SU-DHL-6 (cell line): ENCODE measurements around the gene HSD17B11.
"Not testable (repeated sequence)": the region's sequence is repeated elsewhere in the genome, so short reads cannot be mapped to it uniquely, and the experiment has no call there.

Experiments
- H2AFZ ChIP-seq: fragments of 200-600 bp; sonication (generic); 2 replicates; pipeline ENCODE4 v1.6.1; 2014; ENCODE audit warnings: low read depth, mild to moderate bottlenecking, moderate library complexity, mixed read lengths, antibody characterized with exemption, low read length; ENCODE audit not compliant: severe bottlenecking
- H3F3A ChIP-seq: fragments of 200-600 bp; shearing (Covaris generic); 2 replicates; pipeline ENCODE4 v1.6.0; 2016; ENCODE audit warnings: antibody characterized with exemption, mild to moderate bottlenecking; ENCODE audit not compliant: insufficient read depth
- H3K27ac ChIP-seq: fragments of 200-600 bp; sonication (generic); 2 replicates; pipeline ENCODE4 v1.5.1; 2016; ENCODE audit warnings: low read depth, mild to moderate bottlenecking, low read length, moderate library complexity, mixed read lengths
- H3K27me3 ChIP-seq: fragments of 200-600 bp; sonication (generic), shearing (Covaris generic); 2 replicates; pipeline ENCODE4 v1.6.0; 2014; ENCODE audit warnings: mild to moderate bottlenecking, low read length
- H3K36me3 ChIP-seq: fragments of 200-600 bp; sonication (generic); 2 replicates; pipeline ENCODE4 v1.6.1; 2014; ENCODE audit warnings: mild to moderate bottlenecking, low read length, mixed read lengths
- H3K4me2 ChIP-seq: fragments of 300-600, 200-600 bp; shearing (Covaris generic), sonication (generic); 2 replicates; pipeline ENCODE4 v1.6.0; 2014; ENCODE audit warnings: low read length, low read depth, mild to moderate bottlenecking; ENCODE audit not compliant: poor library complexity, severe bottlenecking
- H3K4me3 ChIP-seq: fragments of 200-600 bp; sonication (generic); 2 replicates; pipeline ENCODE4 v1.5.1; 2014; ENCODE audit warnings: antibody characterized with exemption, low read length, mild to moderate bottlenecking, mixed read lengths; ENCODE audit not compliant: insufficient read depth, poor library complexity, severe bottlenecking
- H3K79me2 ChIP-seq: fragments of 200-600 bp; sonication (generic); 2 replicates; pipeline ENCODE4 v1.6.1; 2014; ENCODE audit warnings: mild to moderate bottlenecking, low read length, moderate library complexity; ENCODE audit not compliant: insufficient read depth
- H3K9ac ChIP-seq: fragments of 200-600 bp; sonication (generic); 2 replicates; pipeline ENCODE4 v1.7.0; 2014; ENCODE audit warnings: mild to moderate bottlenecking, low read length
- H3K9me2 ChIP-seq: fragments of 200-600 bp; sonication (generic); replicated peaks from 2 replicates; pipeline ENCODE4 v1.6.1; 2014; ENCODE audit warnings: low read length; ENCODE audit not compliant: insufficient read depth
- H3K9me3 ChIP-seq: fragments of 200-600 bp; sonication (generic); 2 replicates; pipeline ENCODE4 v1.6.1; 2014; ENCODE audit warnings: low read length, mixed read lengths; ENCODE audit not compliant: insufficient read depth
- H4K20me1 ChIP-seq: fragments of 200-600 bp; sonication (generic); 2 replicates; pipeline ENCODE4 v1.6.1; 2014; ENCODE audit warnings: low read depth, mild to moderate bottlenecking, antibody characterized with exemption, low read length, moderate library complexity, mixed read lengths
- CTCF ChIP-seq: fragments of 200-600 bp; sonication (generic); IDR thresholded peaks from one replicate; pipeline ENCODE4 v1.5.1; 2017; ENCODE audit warnings: antibody characterized with exemption, mild to moderate bottlenecking, low read length, moderate library complexity; ENCODE audit not compliant: insufficient read depth, poor library complexity, severe bottlenecking
- EZH2phosphoT487 ChIP-seq: fragments of 200-600 bp; sonication (generic), shearing (Covaris generic); conservative IDR thresholded peaks from 2 replicates; pipeline ENCODE4 v1.6.1; 2018; ENCODE audit warnings: mild to moderate bottlenecking, antibody characterized with exemption, low read length, moderate library complexity, mixed read lengths

HSD17B11 gene

DNA sequence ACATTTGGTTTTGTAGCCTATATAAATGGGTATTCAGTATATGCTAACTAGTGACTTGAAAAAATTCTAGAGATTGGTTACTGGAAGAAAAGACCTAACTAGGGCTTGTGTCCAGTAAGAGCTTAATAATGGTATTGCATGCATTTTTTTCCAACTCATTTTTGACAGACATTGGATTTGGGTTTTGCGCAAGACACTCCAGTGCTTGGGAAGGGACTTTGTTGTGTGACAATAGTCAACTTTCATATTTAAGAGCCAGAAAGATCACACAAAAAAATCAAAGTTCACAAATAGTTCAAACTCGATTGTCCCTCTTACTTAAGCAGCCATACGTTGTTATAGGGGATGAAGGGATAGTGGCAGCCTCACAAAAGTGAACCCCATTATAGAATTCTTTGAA is 1.2 kb upstream of the HSD17B11 start:
- no peak overlapping the region for H3K4me3 ChIP-seq
- TF ChIP-seq EZH2phosphoT487 (no peak), CTCF (no peak)
- H3F3A ChIP-seq: no peaks in the 10 kb centered on the region
- H3K27ac ChIP-seq: no peak overlapping the region
- H3K4me2 ChIP-seq: peak overlapping the region; percentile 77
- no peaks in the 10 kb centered on the region for H3K36me3 ChIP-seq
- no peaks in the 10 kb centered on the region for H4K20me1 ChIP-seq
- H2AFZ ChIP-seq: no peak overlapping the region
- H3K27me3 ChIP-seq: no peaks in the 10 kb centered on the region
- H3K9me3 ChIP-seq: no peaks in the 10 kb centered on the region
- no peak overlapping the region for H3K9ac ChIP-seq
- no peaks in the 10 kb centered on the region for H3K9me2 ChIP-seq
- 0 out of 2 replicates have a peak, but pooled peaks cover 3% of the 10 kb centered on the region for H3K79me2 ChIP-seq

GRCh38 chr4:87391576-87392054 is 627 bp upstream of the HSD17B11 start:
- Histone ChIP-seq H3K4me2 (peak overlapping the region; percentile 77), H3K4me3 (peak overlapping the region; percentile 72), H4K20me1 (no peaks in the 10 kb centered on the region), H3K79me2 (0 out of 2 replicates have a peak, but pooled peaks cover 8% of the 10 kb centered on the region), H3K27me3 (no peaks in the 10 kb centered on the region), H2AFZ (peak overlapping the region; percentile 96), H3K9me2 (no peaks in the 10 kb centered on the region), H3K27ac (no peak overlapping the region), H3F3A (no peaks in the 10 kb centered on the region), H3K9me3 (no peaks in the 10 kb centered on the region), H3K9ac (peak overlapping the region; percentile 66), H3K36me3 (no peaks in the 10 kb centered on the region)
- TF ChIP-seq CTCF (no peak), EZH2phosphoT487 (no peak)

DNA sequence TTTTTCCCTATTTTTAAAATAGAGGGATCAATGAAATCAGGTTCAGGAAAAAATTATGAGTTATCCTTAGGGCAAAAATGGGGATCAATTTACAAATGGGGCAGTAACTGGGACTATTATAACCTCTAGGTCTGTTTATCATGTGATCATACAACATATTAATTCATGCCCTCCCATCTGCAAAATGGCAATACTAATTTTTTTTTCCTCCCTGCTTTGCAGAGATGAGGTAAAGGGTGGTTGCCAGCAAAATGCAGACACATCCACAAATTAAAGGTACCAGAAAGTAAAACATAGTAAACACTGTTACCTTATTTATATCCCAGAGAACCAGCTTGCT is 467 bp downstream of the HSD17B11 start:
- no peaks in the 10 kb centered on the region for H3F3A ChIP-seq
- peak overlapping the region; percentile 77 for H3K4me2 ChIP-seq
- no peak for TF ChIP-seq EZH2phosphoT487
- TF ChIP-seq CTCF: no peak
- no peaks in the 10 kb centered on the region for H3K36me3 ChIP-seq
- peak overlapping the region; percentile 96 for H2AFZ ChIP-seq
- no peaks in the 10 kb centered on the region for H3K27me3 ChIP-seq
- H3K4me3 ChIP-seq: peak overlapping the region; percentile 72
- peak overlapping the region; percentile 39; the same call in 1 of the 2 replicates for H3K27ac ChIP-seq
- H3K9me2 ChIP-seq: no peaks in the 10 kb centered on the region
- H3K79me2 ChIP-seq: 0 out of 2 replicates have a peak, but pooled peaks cover 8% of the 10 kb centered on the region
- no peaks in the 10 kb centered on the region for H4K20me1 ChIP-seq
- no peaks in the 10 kb centered on the region for H3K9me3 ChIP-seq
- H3K9ac ChIP-seq: peak overlapping the region; percentile 66

DNA sequence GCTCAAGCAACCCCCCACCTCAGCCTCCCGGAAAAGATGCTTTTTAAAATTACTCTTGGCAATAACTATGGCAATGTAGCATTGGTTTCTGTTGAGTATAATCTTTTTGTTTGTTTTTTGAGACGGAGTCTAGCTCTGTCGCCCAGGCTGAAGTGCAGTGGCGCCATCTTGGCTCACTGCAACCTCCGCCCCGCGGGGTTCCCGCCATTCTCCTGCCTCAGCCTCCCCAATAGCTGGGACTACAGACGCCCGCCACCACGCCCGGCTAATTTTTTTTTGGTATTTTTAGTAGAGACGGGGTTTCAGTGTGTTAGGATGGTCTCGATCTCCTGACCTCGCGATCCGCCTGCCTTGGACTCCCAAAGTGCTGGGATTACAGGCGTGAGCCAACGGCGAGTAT is 933 bp downstream of the HSD17B11 start:
- not testable (repeated sequence) for H3K9me3 ChIP-seq, H3K27ac ChIP-seq, H3K27me3 ChIP-seq, H3F3A ChIP-seq, H2AFZ ChIP-seq, H3K79me2 ChIP-seq, H4K20me1 ChIP-seq, H3K9me2 ChIP-seq, H3K36me3 ChIP-seq
- peak overlapping the region; percentile 77 for H3K4me2 ChIP-seq
- H3K9ac ChIP-seq: peak overlapping the region; percentile 66; the same call in 1 of the 2 replicates
- H3K4me3 ChIP-seq: peak overlapping the region; percentile 72
